Measurements from ENCODE around the gene SLCO2A1.

Gene SLCO2A1

DNA sequence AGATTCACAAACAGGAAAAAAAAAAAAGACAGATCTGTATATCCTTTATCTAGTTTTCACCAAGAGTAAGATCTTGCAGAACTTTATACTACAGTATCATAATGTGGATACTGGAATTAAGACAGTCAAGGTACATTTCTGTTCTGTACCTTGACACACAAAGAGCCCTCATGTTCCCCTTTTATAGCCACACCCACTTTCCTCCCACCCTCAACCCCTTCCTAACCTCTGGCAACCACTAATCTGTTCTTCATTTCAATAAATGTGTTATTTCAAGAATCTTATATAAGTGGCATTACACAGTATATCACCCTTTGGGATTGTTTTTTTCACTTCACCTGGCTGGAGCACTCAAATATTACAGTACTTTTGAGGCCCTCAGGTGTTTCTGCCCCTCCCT lies 130.4 kb downstream of the SLCO2A1 start:
- no peak for DNase-seq (ENCODE audit: low read depth in 2 of 2)

DNA sequence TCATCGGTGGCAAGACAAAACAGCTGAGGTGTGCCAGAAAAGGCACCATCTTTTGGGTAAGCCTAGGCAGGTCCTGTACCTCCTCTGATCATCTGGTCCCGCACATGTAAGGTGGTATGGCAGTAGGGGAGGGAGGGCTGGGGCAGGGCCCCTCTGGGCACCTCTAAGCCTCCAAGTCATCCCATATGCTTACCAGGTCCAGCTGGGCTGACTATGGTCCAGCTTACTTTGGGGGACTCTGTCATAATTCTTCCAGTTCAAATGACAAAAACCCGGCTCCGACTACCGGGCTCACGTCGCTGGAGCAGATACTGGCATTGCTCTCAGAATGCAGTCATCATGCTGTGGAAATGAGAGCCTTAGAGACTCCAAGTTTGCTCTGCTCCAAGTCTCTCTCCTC lies 132.2 kb downstream of the SLCO2A1 start:
- DNase-seq (ENCODE audit: low read depth in 2 of 2), result no peak

DNA sequence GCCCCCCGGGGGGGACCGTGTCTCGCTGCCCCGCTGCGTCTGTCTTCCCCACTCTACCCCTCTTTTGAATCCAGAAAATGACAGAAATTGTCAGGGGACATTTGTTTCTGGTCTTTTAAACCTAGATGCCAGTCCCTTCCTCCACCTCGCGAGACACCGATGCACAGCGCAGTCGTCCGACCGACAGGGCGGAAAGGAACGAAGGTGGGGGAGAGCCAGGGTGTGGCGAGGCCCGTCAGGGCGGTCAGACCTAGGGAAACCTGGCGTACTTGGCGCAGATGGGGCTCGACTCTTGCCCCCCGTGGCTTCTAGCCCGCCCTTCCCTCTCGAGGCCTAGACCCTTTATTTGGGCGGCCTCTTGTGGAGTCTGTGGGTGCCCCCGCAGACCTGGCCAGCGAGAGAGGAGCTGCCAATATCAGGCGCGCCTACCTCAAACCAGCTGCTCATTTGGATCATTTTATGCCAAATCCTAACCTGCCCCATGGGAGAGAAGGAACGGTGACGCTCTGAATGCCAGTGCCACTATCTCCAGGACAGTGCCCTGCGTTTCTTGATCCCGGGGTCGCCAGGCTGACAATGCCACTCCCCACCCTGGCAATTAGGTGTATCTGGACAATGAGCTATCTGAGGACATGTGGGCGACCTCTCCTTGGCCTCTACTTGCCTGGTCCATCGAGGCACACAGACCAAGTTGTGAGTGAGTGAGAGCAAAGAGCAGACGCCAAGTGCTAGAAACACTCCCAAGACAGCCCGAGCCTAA lies 133.5 kb downstream of the SLCO2A1 start:
- no peak for DNase-seq (ENCODE audit: low read depth in 2 of 2)

DNA sequence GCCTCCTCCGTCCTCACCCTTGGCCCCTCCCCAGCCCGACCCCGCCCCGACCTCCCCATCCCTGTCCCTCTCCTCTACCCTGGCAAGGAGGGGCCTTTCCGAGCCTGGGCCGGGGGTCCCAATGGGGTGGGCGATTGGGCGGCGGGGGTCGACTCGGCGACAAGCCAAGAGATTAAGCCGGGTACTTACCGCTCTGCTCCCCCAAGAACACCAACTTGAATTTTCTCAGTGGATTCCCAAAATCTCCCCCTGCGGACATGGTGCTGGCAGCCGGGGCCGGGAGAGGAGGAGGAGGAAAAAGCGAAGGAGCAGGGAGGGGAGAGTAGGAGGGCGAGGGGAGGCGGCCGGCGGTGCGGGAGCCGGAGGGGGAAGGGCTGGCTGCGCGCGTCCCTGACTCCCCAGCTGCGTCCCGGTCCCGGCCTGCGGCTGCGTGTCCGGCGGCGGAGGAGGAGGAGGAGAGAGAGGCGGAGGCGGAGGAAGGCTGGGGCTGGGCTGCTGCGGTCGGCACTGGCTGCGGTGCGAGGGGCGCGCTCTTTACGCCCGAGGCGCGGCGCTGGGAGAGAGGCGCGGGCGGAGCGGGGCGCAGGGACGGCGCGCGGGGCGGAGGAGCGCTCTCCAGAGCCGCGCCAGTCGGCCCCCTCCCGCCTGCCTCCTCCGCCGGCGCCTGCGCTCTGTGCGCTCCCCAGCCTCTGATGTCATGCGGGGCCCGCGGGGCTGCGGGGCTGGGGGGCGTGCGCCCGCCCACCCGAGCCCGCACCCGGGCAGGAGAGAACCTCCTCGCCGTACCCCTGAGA lies 134.3 kb downstream of the SLCO2A1 start, which contains the start of gene RAB6B:
Gene RAB6B (minus strand): TSS at position 675 of the 794 bp plus-strand sequence. CDS start 416 bp downstream, at position 259.
- DNase-seq (ENCODE audit: low read depth in 2 of 2), result no peak

DNA sequence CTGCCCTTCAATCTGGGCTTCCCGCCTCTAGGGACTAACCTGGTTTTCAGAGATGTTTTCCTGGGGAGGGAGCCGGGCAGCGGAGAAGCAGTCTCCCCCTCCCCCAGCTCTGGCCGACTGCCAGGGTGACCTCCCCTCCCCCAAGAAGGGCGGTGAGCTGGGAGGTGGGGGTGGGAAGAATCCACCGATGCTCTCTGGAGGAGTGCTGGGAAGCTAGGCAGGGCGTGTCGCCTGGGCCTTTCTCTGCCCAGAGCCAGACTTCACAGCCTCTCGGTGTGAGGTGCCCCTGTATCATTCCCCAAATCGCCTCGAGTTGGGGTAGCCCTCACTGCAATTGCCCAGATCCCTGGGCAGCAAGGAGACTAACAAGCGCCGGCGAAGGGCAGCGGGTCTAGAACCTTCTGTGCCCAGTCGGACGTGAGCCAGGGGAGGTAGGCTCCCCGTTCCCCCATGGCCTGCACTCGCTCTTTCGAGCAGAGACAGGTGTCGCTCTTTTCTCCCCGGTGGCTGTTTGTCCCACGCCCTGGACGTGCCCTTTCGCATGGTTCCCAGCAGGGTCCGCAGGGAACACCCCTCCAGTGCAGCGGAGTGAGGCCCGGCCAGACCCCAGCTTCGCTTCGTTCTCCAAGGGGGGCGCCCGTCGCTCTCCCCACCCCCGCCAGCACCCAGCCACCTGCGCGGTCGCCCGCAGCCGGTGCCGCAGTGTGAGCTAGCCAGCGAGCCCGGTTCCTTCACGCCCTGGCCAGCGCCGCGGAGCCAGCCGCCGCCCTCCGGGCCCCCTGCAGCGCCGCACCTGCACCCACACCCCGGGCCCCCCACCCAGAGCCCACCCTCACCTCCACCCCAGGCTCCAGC lies 135.1 kb downstream of the SLCO2A1 start:
- DNase-seq (ENCODE audit: low read depth in 2 of 2), result no peak

DNA sequence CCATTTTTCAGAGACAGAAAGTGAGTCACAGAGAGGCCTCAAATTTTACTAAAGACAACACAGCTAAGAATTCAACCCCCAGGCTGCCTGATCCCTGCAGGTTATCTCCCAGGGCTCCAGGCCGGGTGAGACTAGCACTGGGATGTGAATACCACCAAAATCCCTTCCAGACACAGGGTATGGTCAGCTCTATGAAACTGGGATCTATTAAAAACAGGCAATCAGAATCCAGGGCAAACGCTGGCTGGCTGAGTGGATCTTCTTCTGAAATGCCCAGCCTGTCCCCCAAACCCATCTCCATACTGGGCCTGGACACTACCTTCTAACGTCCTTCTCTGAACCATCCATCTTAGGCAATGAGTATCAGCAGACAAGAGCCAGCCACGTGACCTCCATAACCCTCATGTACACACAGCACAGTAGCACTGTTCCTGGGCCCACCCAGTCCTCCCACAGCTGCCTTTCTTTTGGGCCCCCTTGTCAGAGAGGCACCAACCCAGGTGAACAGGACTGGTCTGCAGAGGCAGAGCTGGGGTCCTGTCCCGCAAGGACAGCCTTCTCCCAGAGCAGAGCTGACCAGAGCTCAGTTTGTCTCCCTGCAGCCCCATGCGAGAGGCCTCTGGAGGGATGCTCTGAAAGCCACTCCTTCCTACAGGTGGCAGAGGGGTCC lies 135.9 kb downstream of the SLCO2A1 start:
- DNase-seq (ENCODE audit: low read depth in 2 of 2), result no peak

DNA sequence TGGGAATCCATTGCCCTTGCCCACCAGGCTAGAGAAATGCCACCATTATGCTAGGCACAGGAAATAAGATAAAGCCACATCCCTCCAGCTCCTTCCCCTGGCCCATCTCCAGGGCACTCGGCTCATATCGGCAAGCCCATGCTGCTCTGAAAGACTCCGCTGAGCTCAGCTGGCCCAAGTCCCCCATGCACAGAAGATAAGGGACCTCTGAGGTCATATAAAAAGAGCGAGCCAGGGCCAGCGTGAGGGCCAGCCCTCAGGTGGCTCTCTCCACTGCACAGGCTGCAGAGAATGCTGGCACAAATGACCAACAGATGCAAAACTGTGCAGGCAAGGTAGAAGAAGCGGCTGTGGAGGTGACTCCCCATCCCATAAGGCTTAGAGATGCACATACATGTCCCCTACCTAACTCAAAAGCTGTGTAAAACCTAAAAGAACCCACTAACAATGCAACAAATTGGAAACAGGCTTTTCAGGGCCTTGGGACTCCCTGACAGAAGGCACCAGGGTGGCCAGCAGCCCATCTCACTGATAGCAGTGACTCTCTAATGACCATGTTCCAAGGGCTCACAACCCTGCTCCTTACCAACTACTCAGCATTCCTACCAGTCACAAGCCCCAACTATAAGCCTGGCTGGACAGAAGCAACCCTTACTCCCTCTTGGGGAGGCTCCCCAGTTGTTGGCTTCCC lies 137.0 kb downstream of the SLCO2A1 start:
- DNase-seq (ENCODE audit: low read depth in 2 of 2), result no peak

DNA sequence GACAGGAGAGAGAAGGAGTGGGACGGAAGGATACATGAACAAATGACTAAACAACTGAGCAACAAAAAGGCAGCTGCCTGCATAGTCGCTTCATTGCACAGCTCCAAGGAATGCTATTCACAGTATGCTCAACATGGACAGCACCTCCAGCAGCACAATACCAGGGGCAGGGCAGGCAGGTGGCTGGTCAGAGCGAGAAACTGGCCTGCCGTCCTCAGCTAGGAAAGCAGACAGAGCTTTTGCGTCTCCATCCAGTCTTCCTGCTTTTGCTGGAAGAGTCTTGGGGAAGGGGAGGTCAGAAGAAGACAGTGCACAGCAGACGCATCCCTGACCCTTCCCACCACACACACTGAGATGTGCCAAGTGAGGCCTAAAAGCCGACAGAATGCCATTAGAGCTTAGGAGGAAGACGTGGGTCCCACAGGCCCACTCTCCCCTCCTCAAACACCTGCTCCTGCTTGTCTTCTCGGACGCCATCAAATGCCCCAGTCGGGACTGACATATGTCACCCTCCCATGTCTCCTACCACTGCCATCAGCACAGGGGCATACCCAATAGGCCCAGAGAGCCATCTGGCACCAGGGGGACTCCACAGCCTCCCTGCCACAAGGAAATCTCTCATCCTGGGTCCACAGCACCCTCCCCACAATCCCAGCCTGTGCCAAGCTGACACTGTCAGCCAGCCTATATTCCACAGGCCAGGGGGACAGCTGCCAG lies 137.9 kb downstream of the SLCO2A1 start:
- no peak for DNase-seq (ENCODE audit: low read depth in 2 of 2)

DNA sequence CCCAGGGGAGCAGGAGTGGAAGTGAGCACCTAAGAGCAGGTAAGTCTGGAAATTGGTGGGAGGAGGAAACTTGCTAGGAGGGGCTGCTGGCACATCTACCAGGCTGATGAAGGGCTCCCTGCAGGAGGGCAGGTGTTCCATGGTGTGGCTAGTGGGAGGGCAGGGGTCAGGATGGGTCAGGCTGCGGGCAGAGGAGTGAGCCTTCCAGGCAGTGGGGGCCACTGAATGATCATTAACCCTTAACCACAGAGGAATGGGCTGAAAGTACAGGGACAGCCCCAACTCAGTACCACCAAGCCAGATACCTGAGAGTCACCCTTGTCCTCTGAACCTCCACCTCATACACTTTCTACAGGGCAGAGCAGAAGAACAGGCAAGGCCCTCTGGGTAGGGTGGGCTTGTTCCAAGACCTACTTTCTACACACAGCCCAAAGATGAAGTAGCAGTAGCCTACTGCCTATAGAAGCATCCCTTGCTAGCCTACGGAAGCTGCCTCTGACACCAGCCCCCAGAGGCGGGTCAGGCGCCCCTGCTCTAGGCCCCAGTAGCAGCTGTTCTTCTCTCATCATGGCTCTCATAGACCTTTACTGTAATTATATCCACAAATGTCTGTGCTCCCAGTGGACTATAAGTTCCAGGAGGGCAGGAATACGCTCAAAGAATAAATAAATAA lies 138.6 kb downstream of the SLCO2A1 start:
- no peak for DNase-seq (ENCODE audit: low read depth in 2 of 2)

DNA sequence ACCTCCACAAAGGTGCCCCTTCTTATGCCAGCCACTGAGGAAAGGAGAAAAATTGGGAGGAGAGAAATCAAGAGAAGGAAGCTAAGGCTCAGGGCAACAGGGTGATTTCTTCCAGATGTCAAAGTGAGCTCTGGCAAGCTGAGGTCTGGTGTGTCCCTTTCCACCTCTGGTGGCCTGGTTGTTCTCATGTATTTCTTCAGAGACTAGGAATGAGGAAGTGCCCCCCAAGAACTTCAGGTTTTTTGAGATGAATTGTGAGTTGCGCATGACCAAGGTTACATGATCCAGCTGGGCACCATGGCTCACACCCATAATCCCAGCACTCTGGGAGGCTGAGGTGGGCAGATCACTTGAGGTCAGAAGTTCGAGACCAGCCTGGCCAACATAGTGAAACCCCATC lies 139.7 kb downstream of the SLCO2A1 start:
- no peak for DNase-seq (ENCODE audit: low read depth in 2 of 2)

DNA sequence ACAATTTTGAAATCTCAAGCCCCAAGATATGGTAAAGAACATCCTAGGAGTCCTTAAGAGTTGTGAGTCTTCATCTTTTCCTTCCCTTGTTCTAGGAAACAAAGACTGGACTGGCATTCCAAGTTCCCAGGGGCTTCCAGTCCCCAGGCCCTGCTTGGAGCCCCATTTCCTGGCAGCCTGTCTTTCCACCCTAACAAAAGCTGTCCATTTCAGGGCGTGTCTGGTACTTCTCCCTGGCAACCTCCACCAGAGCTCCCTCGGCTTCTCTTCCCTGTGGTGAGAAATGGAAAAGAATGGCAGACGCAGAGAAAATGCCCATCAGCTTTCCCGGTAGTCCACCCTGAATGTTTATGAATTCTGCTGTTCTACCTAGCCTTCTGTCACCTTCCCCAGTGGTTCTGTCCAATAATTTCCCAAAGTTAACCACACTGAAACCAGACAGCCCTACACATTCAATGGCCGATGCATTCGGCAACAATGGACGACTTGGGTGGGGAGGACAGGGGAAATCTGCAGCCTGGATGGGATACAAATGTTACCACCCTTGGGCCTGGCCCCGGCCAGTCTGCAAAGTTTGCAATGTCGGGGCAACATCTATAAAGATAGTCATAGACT lies 140.9 kb downstream of the SLCO2A1 start:
- DNase-seq (ENCODE audit: low read depth in 2 of 2), result no peak

DNA sequence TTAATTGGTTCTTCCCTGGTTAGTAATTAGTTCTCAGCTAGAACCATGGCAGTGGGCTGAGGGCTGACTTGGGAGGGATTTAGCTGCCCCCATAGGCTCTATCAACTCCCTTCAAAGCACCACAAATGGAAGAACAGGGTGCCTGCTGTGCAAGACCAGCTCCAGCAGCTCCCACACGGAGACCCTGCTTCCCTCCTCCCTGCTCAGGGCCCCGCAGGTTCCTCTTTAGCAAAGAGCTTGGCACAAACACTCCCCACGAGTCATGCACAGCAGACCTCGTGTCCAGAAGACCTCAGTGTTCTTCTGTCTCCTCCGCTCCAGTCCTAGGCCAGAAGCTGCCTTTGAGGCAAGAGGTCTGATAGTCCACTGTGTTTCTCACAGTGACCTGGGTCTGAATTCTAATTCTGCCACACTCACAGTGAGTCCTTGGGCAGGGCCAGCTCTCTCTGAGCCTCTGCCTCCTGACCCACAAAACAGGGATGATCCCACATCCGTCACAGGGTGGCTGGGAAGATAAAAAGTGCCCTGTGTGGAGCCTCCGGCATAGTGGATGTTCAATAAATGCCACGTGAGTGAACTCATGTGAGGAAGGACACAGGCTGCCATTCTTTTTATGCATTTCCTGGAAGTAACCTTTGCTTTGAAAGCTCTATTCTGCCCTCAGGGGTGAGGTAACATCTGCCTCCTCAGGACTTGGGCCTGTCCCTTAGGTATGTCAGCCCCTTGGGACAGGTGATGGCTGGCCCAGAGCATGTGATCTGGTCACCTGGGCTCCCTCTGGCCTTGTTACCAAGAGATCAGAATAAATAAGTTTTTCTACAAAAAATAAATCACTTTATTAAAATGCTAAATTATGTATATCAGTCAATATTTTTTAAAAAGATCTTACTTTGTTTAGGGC lies 141.7 kb downstream of the SLCO2A1 start:
- no peak for DNase-seq (ENCODE audit: low read depth in 2 of 2)

DNA sequence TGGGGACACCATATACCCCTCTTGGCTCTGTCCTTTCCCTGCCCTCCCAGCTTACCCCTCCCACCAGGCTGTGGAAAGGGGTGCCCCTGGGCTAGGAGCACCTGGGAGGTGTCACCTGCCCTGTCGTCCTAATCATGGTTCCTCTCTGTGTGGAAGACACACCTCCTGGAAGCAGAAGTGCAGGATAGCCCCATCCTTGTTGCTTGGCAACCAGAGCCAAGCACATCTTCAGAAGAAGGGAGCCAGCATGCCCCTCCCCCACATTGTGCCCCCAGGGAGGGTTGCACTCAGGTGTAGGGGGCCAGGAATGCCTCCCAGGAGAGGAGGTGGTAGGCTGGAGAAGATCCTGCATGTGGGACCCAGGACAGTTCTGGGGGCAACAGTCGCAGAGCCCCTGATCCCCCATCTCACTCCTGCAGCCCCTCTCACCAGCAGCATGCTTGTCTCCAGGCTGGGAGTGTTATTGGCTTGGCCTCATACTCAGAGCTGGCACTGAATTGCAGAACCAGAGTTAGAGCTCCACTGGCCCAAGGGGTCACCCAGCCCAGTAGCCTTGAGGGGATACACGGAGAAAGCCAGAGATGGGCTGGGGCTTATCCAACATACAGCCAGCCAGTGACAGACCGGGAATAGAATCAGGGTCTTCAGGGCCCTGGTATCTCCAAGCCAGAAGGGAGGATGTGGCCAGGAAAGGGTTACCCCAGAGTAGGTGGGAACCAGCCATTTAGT lies 142.5 kb downstream of the SLCO2A1 start:
- DNase-seq (ENCODE audit: low read depth in 2 of 2), result no peak

DNA sequence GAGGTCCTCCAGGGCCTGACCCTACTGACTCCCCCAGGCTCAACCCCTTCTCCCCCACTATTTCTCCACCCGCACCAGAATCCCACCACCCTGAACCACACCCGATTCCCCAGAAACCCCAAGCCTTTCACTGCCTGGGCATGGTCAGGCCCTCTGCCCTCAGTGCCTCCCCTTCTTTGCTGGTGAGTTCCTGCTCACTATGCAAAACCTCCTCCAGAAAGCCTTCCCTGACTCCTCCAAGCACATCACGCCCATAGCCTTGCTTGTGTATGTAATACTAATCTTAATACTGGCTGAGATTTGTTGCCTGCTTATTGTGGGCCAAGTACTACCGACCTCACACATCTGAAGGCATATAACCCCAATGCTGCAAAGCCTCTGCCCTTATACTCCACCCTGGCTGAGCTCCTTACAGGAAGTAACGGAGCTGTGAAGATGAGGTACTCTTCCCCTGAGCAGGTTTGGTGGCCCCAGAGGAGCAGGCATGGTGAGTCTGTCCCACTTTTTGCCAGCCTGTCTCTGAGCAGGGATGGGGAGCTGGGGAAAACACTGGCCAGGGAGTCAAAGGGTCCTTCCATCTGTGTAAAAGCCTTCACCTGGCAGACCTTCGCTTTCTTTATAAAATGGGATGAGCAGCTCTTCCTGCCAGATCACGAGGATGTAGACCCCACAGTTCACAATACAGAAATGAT lies 143.5 kb downstream of the SLCO2A1 start:
- no peak for DNase-seq (ENCODE audit: low read depth in 2 of 2)

DNA sequence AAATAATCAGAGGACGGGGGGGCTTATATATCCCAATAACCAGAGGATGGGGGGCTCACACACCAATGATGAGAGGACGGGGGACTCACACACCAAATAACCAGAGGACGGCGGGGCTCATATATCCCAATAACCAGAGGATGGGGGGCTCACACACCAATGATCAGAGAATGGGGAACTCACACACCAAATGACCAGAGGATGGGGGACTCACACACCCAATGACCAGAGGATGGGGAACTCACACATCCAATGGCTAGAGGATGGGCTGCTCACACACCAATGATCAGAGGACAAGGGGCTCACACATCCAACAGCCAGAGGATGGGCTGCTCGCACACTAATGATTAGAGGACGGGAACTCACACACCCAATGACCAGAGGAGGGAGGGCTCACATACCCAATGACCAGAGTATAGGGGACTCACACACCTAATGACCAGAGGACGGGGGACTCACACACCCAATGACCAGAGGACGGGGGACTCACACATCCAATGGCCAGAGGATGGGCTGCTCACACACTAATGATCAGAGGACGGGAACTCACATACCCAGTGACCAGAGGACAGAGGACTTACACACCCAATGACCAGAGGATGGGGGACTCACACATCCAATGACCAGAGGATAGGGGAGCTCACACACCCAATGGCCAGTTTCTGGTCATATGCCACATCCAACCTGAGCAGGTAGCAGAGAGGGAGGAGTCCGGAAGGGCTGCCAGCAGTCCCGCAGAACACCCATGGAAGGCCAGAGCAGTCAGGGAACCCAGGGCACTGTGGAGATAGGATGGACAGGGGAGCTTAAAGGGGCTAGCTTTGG lies 144.6 kb downstream of the SLCO2A1 start:
- DNase-seq (ENCODE audit: low read depth in 2 of 2), result no peak

All from stimulated activated CD8-positive, alpha-beta memory T cell treated with anti-CD3 and anti-CD28 coated beads, Interleukin-7, amount 100 ng/mL, for 1 hour (primary cell).